HG02885 (cell line): ENCODE results near the gene ZBTB18.
A peak's percentile ranks its signal among the peaks of the same experiment; 100 is the strongest.
"Not testable (repeated sequence)": the region's sequence is repeated elsewhere in the genome, so short reads cannot be mapped to it uniquely, and the experiment has no call there.

Experiments used
- ATAC-seq: cut with Tn5 transposase; IDR thresholded peaks from one replicate; pipeline ENCODE4 v1.9.1; 2021; ENCODE audit warnings: mild to moderate bottlenecking; ENCODE audit not compliant: unreplicated experiment, poor library complexity

Gene ZBTB18

GRCh38 chr1:244050835-244051444, at the start of gene ZBTB18:
TSS of gene ZBTB18 (plus strand) at chr1:244051283. CDS start at chr1:244051432, 149 bp downstream.
- ATAC-seq = no peak

DNA sequence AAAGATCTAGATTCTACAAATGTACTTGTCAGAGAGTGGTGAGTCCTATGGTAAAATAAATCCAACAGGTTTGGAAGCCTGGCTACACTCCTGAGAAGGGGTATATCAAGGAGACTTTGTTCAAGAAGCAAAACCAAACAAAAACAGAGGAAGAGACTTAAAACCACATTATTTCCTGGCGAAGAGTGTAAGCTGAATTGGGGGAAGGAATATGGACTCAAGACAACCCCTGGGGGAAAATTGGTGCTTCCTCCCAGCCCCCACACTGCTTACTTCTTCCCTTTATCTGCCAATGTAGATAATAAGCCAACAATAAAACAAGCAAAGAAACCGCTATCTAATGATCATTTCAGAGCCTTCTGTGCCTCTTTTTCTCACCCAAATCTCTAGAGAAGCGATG, 48.4 kb upstream of the ZBTB18 start:
- ATAC-seq = no peak

GRCh38 chr1:244005455-244005854, 45.6 kb upstream of the ZBTB18 start:
- no peak for ATAC-seq

DNA sequence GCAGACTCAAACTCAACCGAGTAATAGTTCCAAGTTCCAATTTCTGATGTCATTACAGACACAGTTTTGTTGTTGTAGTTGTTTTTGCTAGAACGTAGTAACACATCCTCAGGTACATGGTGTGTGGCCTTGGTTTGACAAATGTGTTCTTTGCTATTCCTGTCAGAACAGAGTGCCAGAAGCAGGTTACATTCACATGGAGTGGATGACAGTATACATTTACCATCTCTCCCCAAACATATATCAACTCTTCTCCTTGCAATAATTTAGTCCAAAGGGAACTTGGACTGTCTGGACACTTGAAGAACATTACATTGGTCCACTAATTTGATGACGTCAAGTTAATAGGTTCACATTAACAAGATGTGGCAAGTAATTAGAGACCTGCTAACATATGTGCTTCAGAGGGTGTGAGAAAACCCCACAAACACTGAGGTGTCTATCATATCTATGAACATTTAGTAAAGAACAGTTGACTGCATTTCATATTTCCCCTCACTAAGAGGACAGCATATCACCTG, 44.6 kb upstream of the ZBTB18 start:
- ATAC-seq = no peak

DNA sequence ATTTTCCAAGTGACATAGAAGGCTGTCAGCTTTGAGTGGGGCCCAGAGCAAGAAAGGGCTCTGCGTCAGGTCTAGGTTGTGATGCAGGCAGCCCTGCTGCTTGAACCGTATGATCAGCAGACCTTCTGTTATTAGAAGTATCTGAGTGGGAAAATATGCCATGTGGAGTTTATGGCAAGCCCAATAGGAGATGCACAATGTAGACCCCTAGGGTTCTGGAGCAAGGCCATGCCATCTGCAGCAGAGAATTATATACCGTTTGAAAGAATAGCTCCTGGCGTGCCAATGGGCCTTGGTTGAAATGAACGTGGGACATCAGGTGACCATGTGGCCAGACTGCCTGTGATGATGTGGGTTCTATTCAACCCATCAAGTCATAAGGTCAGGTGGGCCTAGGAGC, 44.1 kb upstream of the ZBTB18 start:
- ATAC-seq = no peak

DNA sequence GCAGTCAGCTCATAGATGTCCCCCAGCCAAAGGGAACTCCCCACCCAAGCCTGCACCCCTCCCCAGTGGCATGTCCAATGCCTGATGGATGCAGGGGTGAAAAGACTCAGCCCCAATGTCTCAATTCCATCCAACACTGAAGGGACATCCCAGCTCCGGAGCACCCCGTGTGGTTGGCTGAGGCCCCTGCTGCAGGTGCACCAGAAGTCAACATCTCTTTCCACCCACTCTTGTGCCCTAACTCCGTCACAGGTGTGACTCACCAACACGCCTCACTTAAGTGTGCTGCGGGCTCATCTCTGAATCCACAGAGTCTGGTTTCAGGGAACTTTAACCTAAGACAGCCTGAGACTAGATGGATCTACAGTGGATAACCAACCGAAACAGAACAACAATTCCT, 40.9 kb upstream of the ZBTB18 start:
- peak; percentile 72 for ATAC-seq

- ATAC-seq = no peak
Observed at GRCh38 chr1:244010703-244011123, 40.4 kb upstream of the ZBTB18 start.

- no peak for ATAC-seq
Observed at GRCh38 chr1:244011271-244011670, 39.8 kb upstream of the ZBTB18 start.

- no peak for ATAC-seq
Observed at GRCh38 chr1:244011786-244012185, 39.3 kb upstream of the ZBTB18 start.

- ATAC-seq = no peak
Observed at GRCh38 chr1:244012202-244012601, 38.9 kb upstream of the ZBTB18 start.

- ATAC-seq = no peak
Observed at GRCh38 chr1:244013100-244013499, 38.0 kb upstream of the ZBTB18 start.

DNA sequence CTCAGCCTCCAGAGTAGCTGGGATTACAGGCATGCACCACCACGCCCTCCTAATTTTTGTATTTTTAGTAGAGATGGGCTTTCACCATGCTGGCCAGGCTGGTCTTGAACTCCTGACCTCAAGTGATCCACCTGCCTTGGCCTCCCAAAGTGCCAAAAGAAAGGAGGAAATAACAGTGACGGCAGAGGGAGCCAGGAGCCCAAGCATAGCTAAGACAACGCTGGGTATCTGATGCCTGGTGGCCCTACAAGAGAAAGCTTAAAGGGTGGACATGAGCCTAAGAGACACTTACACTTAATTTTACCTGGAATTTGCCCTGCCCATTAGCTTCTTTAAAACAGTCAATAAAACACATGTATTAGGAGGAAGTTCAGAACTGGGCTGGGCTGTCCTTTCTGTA, 36.2 kb upstream of the ZBTB18 start:
- ATAC-seq = not testable (repeated sequence)

DNA sequence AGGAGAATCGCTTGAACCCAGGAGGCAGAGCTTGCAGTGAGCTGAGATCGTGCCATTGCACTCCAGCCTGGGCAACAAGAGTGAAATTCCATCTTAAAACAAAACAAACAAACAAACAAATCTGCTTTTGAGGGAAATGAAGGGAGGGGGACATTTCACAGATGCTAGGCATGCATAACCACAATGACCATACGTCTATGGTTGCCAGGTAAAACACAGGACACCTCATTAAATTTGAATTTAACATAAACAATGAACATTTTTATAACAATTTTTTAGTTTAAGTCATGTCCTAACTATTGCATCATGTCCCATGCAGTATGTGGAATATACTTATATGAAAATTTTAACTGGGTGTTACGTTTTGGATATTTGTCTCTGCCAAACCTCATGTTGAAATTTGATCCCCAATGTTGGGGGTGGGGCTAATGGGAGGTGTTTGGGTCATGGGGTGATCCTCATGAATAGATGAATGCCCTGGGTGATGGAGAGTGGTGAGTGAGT, 31.0 kb upstream of the ZBTB18 start:
- no peak for ATAC-seq

- ATAC-seq = no peak
Observed at GRCh38 chr1:244021427-244021826, 29.7 kb upstream of the ZBTB18 start.

GRCh38 chr1:244022311-244022710, 28.8 kb upstream of the ZBTB18 start:
- no peak for ATAC-seq

- no peak for ATAC-seq
Observed at GRCh38 chr1:244022864-244023440, 28.1 kb upstream of the ZBTB18 start.

DNA sequence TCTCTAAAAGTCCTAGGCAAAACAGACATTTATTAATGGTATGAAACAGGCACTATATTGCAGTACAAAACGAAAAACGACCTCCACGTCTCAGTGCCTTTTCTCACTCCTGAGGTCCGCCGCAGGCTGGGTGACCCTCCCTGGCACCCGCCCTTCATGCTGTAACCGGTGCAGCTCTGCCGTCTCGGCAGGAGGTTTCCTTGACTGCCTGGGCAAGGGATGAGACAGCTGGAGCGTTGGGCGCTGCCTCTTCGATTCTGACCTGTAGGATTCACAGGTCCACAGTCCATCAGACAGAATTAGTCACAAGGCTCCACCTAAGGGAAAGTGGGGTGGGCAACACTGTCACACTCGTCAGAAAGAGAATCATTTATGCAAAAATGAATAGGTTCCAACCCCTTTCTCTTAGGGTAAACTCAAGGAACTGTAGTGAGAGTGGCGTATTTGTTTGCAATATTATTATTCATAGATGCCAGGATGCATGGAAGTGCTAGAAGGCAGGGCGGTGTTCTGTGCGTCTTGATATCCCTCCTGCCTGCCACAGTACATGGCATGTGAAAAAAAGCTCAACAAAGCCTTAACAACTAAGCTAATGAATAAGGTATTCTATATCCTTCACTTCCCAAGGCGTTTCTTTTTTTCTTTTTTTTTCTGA, 23.5 kb upstream of the ZBTB18 start:
- ATAC-seq = no peak

DNA sequence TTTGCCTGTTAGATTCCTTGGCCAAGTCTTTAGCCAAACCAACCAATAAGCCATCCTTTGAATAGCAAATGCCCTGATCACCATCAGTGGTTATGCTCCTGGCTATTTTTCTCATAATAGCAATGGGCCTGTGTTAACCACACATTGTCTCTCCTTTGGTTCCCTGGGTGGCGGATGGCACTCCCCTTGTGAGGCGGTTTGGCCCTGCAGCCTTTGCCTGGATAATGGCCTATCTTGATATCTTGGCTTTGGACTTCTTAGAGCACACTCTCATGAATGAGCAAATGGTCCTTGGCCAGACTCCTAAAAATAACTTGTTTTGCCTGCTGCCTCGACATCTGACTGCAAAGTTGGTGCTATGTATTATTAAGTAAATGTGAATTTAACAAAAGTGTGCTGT, 22.4 kb upstream of the ZBTB18 start:
- no peak for ATAC-seq

GRCh38 chr1:244029124-244029523, 22.0 kb upstream of the ZBTB18 start:
- no peak for ATAC-seq

- ATAC-seq = no peak
Observed at GRCh38 chr1:244030481-244031040, 20.5 kb upstream of the ZBTB18 start.

GRCh38 chr1:244035358-244035757, 15.7 kb upstream of the ZBTB18 start:
- no peak for ATAC-seq
